ENCODE results near the gene OR1L6.

GRCh38 chr9:122777935-122778627 is 36.0 kb downstream of the OR1L6 start:
- TF ChIP-seq CTCF (IDR thresholded peaks at IDR 0.05) (no peak), EZH2phosphoT487 (IDR thresholded peaks at IDR 0.05) (no peak)

Measured in neural progenitor cell (in vitro differentiated cells).